Activated CD4-positive, alpha-beta T cell treated with anti-CD3 and anti-CD28 coated beads, Interleukin-2, amount 50 U/mL, for 48 hours (primary cell): ENCODE results near the gene DNM3.

ENCODE experiments used
- DNase-seq, 2 experiments: peaks; one replicate each; pipeline ENCODE4 v3.0.0-alpha.2; 2020

The DNM3 gene

DNA sequence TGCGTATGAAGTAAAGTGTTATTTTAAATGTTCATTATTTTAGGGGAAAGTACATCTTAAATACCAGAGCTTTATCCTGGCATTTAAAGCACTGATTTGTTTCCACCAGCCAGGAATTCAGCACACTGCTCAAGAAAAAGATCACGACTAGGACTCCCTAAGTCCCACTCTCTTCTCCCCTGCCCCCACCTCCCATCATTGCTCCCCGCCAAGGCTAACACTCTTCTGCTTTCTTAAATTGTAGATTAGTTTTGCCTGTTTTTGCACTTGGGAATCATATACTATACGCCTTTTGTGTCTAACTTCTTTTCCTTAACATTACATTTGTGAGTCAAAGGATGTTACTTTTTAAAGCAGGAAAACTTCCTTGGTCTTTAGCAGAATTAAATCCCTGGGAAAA lies 541.7 kb downstream of the DNM3 start:
- DNase-seq = no peak

DNA sequence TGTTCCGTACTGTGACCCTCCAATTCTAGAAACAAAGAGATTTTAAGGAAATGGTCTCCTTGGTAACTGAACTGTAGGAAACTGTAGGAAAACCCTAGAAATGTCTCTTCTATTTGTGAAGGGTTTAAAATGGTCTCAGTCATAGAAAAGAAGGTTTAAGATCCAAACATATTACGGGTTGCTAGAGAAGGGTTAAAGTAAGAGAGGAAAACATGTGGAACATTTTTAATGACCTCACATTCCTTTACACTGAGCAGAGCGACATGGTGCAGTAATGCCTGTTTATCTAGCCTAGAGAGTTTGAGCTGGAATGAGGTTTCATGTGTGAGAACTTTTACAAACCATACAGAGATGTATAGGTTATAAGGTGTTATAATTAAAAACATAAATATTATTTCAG lies 542.2 kb downstream of the DNM3 start:
- no peak for DNase-seq

DNA sequence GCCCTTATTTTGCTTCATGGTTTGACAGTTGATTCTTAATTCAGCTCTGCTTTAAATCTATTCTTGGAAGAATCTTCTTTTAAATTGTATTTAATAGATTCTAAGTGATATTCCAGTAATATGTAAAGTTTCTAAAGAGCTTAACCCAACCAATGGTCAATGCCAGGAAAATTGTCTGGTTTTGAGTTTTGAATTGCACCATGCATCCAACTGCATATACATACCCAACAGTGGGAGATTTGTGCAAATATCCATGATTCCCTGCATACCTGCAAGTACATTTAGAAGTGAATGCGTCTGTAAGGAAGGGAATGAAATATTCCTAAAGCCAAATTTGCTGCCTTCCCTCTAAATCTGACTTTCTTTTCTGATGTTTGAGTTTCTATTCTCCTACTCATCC lies 543.4 kb downstream of the DNM3 start:
- no peak for DNase-seq

DNA sequence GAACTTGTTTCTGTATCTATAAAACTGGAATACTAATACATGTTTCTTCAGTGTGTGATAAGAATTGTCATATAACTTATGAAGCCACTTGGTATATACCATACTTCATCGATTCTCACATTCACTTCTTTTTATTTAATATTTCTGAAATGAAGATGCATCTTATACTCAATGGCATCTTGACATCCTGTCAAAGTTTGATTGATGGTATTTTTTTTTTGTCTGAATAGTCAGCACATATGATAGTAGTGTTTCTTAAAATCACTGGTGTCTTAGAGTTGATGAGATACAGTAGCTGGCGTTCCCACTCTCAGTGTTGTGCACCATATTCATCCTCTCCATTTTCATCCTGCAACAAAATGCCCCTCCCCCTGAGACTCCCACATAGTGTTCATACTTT lies 544.7 kb downstream of the DNM3 start:
- DNase-seq = no peak

DNA sequence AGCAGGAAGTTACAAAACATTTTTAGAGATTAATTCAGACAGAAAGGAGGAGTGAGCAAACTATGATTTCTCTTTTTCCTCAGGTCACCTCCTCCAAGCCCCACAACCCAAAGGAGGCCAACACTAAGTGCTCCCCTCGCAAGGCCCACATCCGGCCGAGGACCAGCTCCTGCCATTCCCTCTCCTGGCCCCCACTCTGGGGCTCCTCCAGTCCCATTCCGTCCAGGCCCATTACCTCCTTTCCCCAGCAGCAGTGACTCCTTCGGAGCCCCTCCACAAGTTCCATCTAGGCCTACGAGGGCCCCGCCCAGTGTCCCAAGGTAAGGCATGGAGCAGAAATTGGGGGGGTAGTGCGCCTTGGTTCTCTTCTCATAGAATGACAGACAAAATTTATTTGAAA lies 547.2 kb downstream of the DNM3 start:
- DNase-seq = no peak

DNA sequence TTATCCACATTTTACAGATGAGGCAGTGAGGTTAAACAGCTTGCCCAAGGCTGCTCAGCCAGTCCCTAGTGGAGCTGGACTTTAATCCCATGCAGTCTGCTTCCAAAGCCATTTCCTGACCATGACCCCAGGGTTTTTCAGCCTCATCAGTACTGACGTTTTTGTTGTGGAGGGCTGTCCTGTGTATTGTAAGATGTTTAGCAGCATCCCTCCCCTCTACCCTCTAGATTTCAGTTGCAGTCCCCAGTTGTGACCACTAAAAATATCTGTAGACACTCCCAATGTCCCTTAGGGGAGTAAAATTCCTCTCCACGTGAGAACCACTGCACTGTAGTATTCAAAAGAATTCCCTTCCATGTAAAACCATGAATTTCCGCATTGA lies 549.0 kb downstream of the DNM3 start:
- no peak for DNase-seq

DNA sequence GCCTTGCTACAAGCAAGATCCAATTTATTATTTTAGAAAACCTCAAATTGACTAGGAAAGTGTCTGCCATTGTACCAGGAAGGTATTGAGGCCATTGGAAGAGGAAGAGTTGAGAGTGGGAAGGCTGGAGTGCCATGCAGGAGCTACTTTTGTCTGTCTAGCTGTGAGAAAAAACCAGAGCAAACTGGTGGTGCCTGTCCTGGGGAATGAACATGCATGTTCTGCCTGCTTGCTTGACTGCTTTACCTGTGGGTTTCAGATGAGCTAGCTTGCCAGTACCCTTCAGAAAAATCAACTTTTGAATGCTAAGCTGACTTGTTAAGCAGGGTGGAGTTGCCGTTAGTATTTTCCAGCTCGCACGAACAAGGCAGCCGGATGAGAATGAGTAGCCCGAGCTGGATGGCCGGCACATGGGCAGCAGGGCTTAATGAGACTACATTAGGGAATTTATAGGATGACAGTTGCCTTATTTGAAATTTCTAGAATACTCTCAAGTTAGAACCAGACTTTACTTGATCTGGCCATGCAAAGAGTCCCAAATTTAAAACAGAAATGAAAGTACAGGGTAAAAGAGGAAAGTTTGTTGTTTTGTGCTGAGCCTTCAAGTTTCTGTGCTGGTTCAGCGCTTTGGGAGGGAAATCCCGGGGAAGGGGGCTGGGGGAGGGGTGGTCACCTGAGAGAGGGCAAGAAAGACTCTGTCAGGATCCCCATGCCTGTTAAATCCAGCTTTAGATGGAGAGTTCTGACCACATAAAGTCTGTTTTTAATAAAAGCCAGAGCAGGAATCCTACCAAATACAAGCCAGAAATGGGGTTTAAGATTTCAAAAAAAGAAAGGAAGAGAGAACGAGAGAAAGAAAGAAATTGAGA lies 549.6 kb downstream of the DNM3 start:
- no peak for DNase-seq

DNA sequence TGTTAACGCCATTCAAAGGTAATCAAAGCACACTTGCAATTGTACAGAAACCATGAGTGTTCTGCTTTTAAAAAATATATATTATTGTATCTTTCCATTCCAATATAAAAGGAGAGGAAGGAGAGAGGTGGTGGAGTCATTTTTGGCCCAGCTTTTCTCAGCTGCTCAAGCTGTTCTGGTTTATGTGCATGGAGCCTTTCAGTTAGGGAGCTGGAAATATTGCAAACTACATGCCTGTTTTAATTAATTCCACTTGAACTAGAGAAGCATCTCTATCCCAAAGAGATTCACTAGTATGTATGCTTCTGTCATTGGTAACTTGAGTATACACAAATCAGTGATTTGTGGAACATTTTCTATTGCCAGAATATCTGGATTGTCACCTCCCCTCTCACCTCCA lies 550.7 kb downstream of the DNM3 start:
- no peak for DNase-seq

DNA sequence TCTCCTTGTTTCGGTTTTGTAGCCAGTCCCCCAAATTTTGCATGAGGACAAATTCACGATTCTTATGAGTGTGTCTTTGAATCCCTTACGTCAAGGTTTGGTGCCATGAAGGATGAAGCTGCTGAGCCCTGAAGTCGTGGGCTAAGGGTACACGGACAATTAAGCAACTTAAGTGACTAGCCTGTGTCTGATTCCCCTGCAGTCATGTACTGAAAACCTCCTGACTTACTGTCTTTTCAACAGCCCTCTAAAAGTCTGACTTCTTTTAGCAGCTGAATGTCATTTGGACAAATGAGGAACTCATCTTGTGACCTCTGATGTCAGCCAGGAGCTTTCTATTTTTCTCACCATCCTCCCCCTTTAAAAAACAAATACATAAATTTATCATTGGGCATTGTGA lies 552.1 kb downstream of the DNM3 start:
- no peak for DNase-seq

DNA sequence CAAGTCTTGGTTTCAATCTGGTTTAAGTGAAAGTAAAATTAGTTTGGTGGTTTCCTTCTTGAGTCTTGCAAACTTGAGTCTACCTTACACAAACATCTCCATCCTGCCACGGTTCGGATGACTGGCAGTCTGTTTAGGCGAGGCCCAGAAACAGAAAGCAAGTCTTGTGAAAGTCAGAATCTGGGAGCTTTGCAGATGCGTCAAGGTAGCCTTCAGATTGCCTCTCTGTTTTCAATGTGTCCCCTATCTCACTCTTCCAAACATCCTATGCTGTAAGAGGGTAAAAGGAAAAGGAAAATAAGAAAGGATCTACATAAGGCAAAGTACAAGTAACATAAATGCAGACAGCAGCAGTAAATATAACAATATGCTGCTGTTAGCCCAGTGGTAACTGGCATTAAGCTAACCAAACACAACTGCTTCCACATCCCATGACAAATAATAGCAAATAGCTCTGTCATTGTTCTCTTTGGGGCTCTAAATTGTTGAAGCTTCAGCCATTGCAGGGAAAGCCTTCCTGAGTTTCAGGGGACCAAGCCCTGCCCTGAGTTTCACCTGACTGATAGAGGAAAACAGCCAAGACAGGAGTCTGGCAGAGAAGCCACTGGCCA lies 552.9 kb downstream of the DNM3 start:
- peak; percentile 60 to 69 for DNase-seq

DNA sequence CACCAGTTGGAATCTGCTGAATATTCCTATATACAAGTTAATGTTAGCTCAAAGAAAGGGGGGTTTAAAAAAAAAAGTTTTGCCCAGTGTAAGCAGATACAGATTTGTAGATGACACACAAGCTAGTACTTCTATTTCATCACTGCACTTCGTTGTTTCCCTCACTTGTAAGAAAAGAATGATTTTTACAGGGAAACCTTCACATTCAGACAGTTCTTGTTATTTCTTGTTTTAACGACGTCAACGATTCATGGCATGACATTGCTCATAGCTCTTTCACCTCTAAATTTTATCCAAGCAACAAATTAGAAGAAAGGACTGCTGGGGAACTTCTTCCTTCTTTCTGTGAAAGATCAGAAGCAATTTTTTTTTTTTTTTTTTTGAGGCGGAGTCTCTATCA lies 553.5 kb downstream of the DNM3 start:
- DNase-seq = no peak

DNA sequence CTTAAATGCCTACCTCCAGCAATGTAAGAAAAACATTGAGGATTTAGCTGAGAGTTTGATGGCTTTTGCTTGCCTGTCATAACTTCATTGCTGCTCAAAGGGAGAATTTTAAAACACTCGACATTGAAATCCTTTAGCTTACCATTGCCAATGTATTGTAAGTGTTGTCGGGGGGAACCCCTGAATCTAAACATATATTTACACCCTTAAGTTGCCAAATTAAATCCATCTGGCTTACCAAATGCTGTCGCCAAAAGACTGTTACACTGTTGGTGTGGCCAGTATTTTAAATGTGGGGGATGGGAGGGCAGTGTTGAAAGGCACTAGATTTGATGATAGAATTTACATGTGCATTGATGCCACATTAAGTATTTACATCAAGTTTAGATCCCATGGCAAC lies 554.3 kb downstream of the DNM3 start:
- DNase-seq = no peak

DNA sequence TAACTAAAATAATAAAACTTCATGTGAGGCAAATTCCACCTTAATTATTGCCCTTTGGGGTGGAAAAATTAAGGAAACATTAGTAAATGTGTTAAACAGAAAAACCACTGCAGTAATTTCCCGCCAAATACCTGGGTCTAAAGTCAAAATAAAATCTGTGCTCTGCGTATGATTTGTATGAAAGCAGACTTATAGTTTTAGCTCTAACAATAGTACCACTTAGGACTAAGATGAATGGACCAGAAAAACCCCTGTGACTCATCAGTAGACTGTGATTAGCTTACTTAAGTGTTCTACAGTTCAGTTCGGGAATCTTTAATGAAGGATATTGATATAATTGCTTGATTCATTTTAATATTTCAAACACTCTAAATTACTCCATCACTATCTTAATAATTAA lies 555.9 kb downstream of the DNM3 start:
- no peak for DNase-seq

DNA sequence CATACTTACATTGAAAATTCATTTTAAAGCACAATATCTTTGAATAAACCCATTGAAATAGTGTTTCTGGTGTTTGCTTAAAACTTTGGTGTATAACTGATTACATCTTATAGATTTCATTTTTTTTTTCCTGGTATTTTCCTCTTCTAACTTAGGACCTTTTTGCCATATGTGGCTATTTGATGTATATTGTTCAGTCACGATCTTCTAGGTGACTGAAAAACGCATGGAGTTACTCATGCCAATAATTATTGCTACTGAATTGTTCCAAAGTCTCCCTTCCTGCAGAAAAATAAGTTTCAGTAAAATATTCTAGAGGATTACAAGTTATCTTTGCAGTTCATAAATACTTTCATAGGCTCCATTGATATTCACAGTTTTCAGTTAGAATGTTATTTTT lies 556.3 kb downstream of the DNM3 start:
- no peak for DNase-seq

DNA sequence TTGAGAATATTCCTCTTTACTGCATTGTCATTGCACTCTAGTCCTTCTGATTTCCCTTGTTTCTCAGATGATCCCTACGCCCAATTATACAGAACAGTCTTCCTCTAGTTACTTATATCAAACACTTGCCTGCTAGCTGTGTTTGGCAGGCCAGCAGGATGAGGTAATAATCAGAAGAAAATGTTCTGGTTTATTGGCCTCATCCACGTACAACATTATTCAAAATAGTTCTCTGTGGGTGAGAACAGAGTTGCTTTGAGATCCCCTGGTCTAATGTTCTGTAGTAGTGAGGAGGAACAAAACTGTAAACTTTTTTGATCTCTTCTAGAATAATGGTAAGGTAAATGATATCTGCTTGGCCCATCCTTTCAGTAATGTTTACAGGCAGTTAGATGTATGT lies 556.9 kb downstream of the DNM3 start:
- no peak for DNase-seq

DNA sequence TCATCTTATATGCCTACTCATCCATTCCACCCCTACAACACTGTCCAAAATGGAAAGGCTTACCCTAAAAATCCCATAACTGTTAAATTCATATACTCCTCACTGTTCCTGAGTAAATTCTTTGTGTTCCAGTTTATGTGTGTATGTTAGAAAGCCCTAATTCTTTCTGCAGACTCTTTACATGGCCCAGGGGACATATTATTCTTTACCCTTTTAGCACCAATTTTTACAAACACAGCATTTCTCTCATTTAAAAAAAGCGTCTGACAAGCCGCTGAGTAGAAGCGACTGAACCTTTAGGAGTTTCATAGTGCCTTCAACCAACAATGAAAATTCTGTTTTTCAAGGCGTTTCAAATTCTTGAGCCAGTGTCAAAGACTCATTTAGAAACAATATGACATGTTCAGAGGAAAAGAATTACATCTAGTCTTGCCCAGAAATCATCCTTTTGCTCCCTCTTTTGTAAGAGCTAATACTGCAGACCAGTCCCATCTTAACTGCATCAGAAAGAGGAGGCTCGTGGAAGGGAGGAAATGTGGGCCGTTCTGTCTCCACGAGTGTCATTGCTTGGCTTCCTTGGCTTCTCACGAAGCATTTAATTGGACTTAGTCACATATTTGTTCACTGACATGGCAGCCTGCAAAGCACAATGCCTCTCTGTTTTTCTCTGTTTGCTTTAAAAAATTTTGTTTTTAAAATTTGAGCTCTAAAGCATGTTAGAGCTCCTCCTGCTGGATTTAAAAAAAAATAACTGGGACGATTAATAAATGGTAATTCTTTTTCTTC lies 557.9 kb downstream of the DNM3 start:
- DNase-seq = peak in 1 of 2 experiments; percentile 26

DNA sequence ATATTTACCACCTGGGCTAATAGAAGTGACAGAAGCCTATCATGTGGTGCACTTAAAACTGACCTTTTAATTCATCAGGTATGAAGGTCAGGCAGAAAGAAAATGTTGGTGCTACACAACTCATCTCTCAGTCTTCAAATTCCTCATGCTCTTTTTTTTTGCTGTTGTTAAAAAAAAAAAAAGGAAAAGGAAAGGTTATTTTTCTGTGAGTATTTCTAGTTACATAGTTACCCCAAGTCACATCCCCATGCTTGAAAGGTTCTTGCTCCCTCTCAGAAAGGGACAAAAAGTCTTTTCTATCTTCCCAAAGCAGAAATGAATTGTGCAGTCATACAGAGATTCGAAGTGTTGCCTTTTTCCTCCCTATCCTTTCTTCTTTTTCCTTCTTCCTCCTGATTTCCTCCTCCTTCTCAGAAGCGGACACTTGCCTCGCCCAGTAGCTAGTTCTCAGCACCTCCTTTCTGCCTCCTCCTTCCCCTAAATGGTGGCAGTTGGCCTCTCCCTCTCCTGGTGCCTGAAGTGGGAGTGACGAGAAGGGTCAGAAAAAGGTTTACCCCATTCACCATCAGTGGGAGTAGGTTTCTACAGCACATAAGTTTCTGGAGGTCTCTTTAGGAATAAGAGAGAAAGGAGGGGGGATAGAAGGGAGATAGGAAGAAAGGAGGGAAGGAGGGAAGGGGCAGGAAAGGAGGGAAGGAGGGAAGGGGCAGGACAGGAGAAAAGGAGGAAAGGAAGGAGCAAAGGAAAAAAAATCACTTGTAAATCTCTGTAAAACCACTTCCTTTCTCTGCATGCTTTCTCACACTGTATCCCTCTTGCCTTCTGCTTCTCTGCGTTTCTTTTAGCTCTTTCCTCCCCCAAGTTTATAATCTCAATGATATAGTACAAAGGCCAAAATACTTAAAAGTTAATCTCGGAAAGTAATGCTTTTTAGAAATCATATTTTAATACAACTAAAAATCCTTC lies 558.7 kb downstream of the DNM3 start:
- DNase-seq = no peak

DNA sequence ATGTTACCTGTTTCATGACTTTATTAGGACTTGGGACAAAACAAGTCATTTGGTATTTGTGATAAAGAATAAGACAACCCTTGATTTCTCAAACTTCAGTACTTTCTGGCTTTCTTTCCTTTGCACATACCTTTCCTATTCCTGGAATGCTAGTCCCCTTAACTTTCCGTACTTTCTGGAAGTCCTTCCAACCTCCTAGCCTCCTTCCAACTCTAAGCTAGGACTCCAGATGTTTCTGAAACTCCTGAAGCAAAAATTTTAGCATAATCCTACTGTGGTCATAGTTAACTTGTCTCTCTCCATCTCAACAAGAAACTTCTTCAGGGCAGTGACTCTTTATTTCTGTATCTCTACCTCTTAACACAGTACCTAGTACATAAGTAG lies 559.4 kb downstream of the DNM3 start:
- no peak for DNase-seq

DNA sequence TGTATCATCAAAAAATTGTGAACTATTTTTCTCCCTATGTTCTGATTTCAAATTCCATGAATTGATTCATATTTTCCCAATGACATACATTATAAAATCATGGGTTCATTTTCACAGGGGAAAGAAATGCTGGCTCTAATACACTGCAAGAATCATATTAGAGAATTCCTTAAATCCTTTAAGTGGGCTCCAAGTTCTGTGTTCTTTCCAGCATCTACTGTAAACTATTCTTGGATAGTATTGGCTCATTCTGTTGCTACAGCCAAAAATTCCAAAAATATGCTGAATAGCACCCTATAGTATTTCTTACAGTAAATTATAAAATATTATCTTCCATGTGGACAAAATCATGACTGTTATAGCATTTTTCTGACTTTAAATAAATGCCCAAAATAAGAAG lies 560.2 kb downstream of the DNM3 start:
- DNase-seq = no peak

DNA sequence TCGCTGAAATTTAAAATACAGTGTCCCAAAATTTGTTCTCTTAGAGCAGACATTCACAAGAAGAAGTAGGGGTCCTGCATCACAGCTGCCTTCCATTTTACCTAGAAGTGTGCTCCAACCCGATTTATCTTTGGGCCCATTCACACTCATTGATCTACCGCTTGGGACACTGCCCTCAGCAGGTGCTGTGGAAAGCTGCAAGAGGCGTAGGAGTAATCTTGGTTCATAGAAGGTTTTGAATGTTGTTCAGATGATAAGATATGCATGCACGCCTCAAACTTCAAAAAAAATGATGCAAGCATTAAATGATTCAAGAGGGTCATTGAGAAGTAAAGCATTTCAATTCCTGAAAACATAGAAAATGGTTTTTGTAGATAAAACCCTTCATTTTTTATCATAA lies 560.6 kb downstream of the DNM3 start:
- no peak for DNase-seq

DNA sequence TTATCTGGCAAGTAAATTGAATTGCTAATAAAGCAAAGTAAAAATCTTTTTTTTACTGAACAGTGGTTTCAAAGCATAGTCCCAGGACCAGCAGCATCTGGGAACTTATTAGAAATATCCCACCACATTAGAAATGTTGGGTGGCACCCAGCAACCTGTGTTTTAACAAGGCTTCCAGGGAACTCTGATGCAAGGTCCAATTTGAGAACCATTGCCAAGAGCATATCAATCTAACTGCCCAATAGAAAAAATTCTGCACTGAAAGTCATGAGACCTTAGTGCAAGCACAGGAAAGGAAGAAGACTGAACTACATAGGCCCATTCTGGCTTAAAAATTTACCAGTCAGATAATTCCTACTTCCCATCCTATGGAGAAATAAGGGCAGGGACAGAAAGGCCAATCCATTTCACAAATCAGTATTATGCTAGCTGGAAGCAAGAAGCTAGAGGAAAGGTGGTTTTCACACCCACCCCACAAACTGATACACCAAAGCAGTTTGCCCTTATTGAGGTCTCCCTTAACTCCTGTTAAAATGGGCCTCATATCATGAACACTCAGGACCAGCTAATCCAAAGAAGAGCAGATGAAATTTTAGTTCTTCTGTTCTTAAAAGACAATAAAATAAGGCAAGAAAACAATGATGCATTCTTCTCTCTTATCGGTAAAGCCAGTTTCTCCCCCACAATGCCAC lies 561.7 kb downstream of the DNM3 start:
- DNase-seq = no peak

DNA sequence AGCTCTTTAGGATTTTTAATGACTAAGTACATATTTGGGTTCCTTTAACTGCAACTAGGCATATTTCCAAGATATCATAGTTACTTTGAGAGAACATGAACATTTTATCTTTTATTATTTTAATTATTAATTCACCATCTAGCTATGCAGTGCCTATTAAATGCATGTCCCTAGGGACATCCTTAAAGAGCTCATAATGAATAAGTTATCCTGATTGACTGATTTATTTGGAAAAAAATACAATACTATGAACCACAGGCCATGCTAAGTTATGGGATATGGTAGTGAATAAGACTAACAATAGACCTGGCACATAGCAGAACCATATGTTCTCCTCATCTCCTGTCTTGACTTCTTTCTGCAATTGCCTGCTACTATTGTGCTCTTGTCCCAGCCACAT lies 562.8 kb downstream of the DNM3 start:
- no peak for DNase-seq
